OCI-LY7 (cell line): Measurements from ENCODE around the gene GTF2A2. TPM values are rescaled to one million over a fixed set of nuclear protein-coding genes. Genes with fewer than 3 reads are reported as not detected.

Experiments
- BruUV-seq: library from RNA; stranded (reverse); fragments of 400-500 nt; replicated peaks from 2 replicates; lab custom pipeline; 2021; lab: Mats Ljungman, UMichigan
- CTCF ChIA-PET: fragments of 300-600 bp; sonication (Branson Sonifier 250); formaldehyde crosslinking; loops from one replicate; lab custom pipeline; 2022; ENCODE audit warnings: antibody characterized with exemption; ENCODE audit not compliant: unreplicated experiment; lab: Charles Lee
- POLR2A ChIA-PET: fragments of 300-600 bp; sonication (Branson Sonifier 250); formaldehyde crosslinking; loops from one replicate; lab custom pipeline; 2022; ENCODE audit warnings: antibody characterized with exemption; lab: Charles Lee
- DNase-seq: peaks from one replicate; pipeline ENCODE4 v3.0.0-alpha.2; 2015; ENCODE audit warnings: low spot score
- H2AFZ ChIP-seq: fragments of 200-600 bp; sonication (generic), shearing (Covaris generic); 2 replicates; pipeline ENCODE4 v1.6.1; 2014; ENCODE audit warnings: mild to moderate bottlenecking, antibody characterized with exemption, low read length, moderate library complexity
- H3K27ac ChIP-seq: fragments of 200-600 bp; sonication (generic); 2 replicates; pipeline ENCODE4 v1.5.1; 2014; ENCODE audit warnings: mixed run types, low read depth, mild to moderate bottlenecking, moderate library complexity, low read length, inconsistent platforms; ENCODE audit not compliant: poor library complexity, severe bottlenecking
- H3K36me3 ChIP-seq: fragments of 200-600 bp; sonication (generic); 2 replicates; pipeline ENCODE4 v1.6.1; 2014; ENCODE audit warnings: mild to moderate bottlenecking, antibody characterized with exemption, low read length, moderate library complexity, mixed read lengths; ENCODE audit not compliant: insufficient read depth
- H3K4me1 ChIP-seq: fragments of 200-600 bp; sonication (generic); 2 replicates; pipeline ENCODE4 v1.5.1; 2014; ENCODE audit warnings: mild to moderate bottlenecking, low read length; ENCODE audit not compliant: insufficient read depth, poor library complexity, severe bottlenecking
- H3K4me2 ChIP-seq: fragments of 200-600 bp; sonication (generic); 2 replicates; pipeline ENCODE4 v1.6.1; 2014; ENCODE audit warnings: mild to moderate bottlenecking, low read length
- H3K4me3 ChIP-seq: fragments of 200-600 bp; sonication (generic); 2 replicates; pipeline ENCODE4 v1.5.1; 2014; ENCODE audit warnings: mild to moderate bottlenecking, low read depth, low read length; ENCODE audit not compliant: poor library complexity, severe bottlenecking
- H3K79me2 ChIP-seq: fragments of 200-600 bp; sonication (generic); 2 replicates; pipeline ENCODE4 v1.6.1; 2016; ENCODE audit warnings: low read depth, mild to moderate bottlenecking, low read length, moderate library complexity, mixed read lengths; ENCODE audit not compliant: insufficient read depth
- H3K9me2 ChIP-seq: fragments of 200-600 bp; sonication (generic); 2 replicates; pipeline ENCODE4 v1.6.1; 2016; ENCODE audit warnings: mild to moderate bottlenecking, low read length, mixed read lengths; ENCODE audit not compliant: insufficient read depth
- H3K9me3 ChIP-seq: fragments of 200-600 bp; sonication (generic); 2 replicates; pipeline ENCODE4 v1.6.1; 2014; ENCODE audit warnings: mild to moderate bottlenecking, mixed run types, low read length, mixed read lengths
- H4K20me1 ChIP-seq: fragments of 200-600 bp; sonication (generic); 2 replicates; pipeline ENCODE4 v1.6.1; 2014; ENCODE audit warnings: mild to moderate bottlenecking, antibody characterized with exemption, low read length, moderate library complexity, mixed read lengths; ENCODE audit not compliant: insufficient read depth
- CTCF ChIP-seq: fragments of 200-600 bp; sonication (generic); conservative IDR thresholded peaks from 2 replicates; pipeline ENCODE4 v1.5.1; 2014; ENCODE audit warnings: mild to moderate bottlenecking, antibody characterized with exemption, low read length, moderate library complexity, mixed read lengths
- EZH2phosphoT487 ChIP-seq: fragments of 200-600 bp; sonication (generic); IDR thresholded peaks from 2 replicates; pipeline ENCODE4 v1.6.1; 2018; ENCODE audit warnings: low read depth, borderline replicate concordance, mild to moderate bottlenecking, mixed run types, antibody characterized with exemption, low read length, moderate library complexity, mixed read lengths
- intact Hi-C: fragments of 100-400 bp; cut with micrococcal nuclease; formaldehyde crosslinking; loops from one replicate; pipeline ENCODE4 v1.10.0; 2022; ENCODE audit not compliant: unreplicated experiment
- total RNA-seq, 2 experiments: library from RNA; depleted of rRNA in 1 of 2; stranded (reverse); fragments of >200 nt in 1 of 2; shearing (Covaris generic) in 1 of 2; gene quantifications; 2 replicates each; pipeline ENCODE4 v1.2.3, GENCODE V29; 2014 to 2022

GTF2A2 gene
- total RNA-seq, 2 experiments from 2014 or later: 69.3 to 139 TPM

GRCh38 chr15:59678620-59679019, 21.3 kb upstream of the GTF2A2 start:
- peaks cover 100% of the 10 kb centered on the region for H3K36me3 ChIP-seq
- H3K4me2 ChIP-seq: no peak overlapping the region
- DNase-seq: no peak
- no peaks in the 10 kb centered on the region; the same call in 1 of the 2 replicates for H4K20me1 ChIP-seq
- H3K27ac ChIP-seq: no peak overlapping the region
- ChIA-PET CTCF (no interaction called here), POLR2A (interaction anchor here (0.5 to 0.9 kb wide), 2 partner anchors 9 to 31 kb away, joined by 3 to 5 read pairs; no protein-coding TSS in a partner anchor)
- TF ChIP-seq EZH2phosphoT487 (no peak), CTCF (no peak)
- no peaks in the 10 kb centered on the region for H3K4me1 ChIP-seq
- no TSS peak for BruUV-seq
- no peaks in the 10 kb centered on the region for H3K9me2 ChIP-seq
- H2AFZ ChIP-seq: no peak overlapping the region
- H3K79me2 ChIP-seq: peaks cover 59% of the 10 kb centered on the region
- no peak overlapping the region for H3K4me3 ChIP-seq
- H3K9me3 ChIP-seq: no peaks in the 10 kb centered on the region
- intact Hi-C loops: loop anchor here (2.0 kb wide), 1 partner anchor 16 kb away; no protein-coding TSS in a partner anchor

GRCh38 chr15:59678172-59678571, 20.9 kb upstream of the GTF2A2 start:
- POLR2A ChIA-PET: interaction anchor here (0.9 kb wide), 1 partner anchor 9 kb away, joined by 3 read pairs; no protein-coding TSS in a partner anchor
- BruUV-seq: TSS peak; percentile 6

More at GRCh38 chr15:59678172-59678571, 20.9 kb upstream of the GTF2A2 start:
- no peak for DNase-seq
- peaks cover 55% of the 10 kb centered on the region for H3K79me2 ChIP-seq
- CTCF ChIA-PET: no interaction called here
- H3K27ac ChIP-seq: no peak overlapping the region
- no peaks in the 10 kb centered on the region for H3K4me1 ChIP-seq
- no peaks in the 10 kb centered on the region; the same call in 1 of the 2 replicates for H4K20me1 ChIP-seq
- intact Hi-C loops: loop anchor here (2.0 kb wide), 1 partner anchor 15 kb away; no protein-coding TSS in a partner anchor
- no peak overlapping the region for H3K4me2 ChIP-seq
- TF ChIP-seq CTCF (no peak), EZH2phosphoT487 (no peak)
- peaks cover 100% of the 10 kb centered on the region for H3K36me3 ChIP-seq
- H2AFZ ChIP-seq: no peak overlapping the region
- no peak overlapping the region for H3K4me3 ChIP-seq
- H3K9me3 ChIP-seq: no peaks in the 10 kb centered on the region
- H3K9me2 ChIP-seq: no peaks in the 10 kb centered on the region
